ENCODE results near the gene TNRC6B. TPM values are rescaled to one million over a fixed set of nuclear protein-coding genes. Genes with fewer than 3 reads are reported as not detected.
A peak's percentile ranks its signal among the peaks of the same experiment; 100 is the strongest.
"Not testable (repeated sequence)": the region's sequence is repeated elsewhere in the genome, so short reads cannot be mapped to it uniquely, and the experiment has no call there.

TNRC6B gene
- total and polyA plus RNA-seq, 4 donors, result 6.2 to 70.4 (median 26.5) TPM

- H3K4me3 ChIP-seq, result no peak overlapping the region
- no peak for DNase-seq
- ATAC-seq (ENCODE audit: insufficient read depth, low FRiP score), result no peak
- H3K27ac ChIP-seq (ENCODE audit: low read depth in 1 of 2, low read length in 1 of 2), result no peak overlapping the region
- peaks cover 0 to 2% (median 0%) of the 10 kb centered on the region in 4 donors for H3K9me3 ChIP-seq (ENCODE audit: control insufficient read depth in 4 of 4, insufficient read depth in 3 of 4, low read length in 3 of 4)
- H3K36me3 ChIP-seq (ENCODE audit: control insufficient read depth in 4 of 4, insufficient read depth in 4 of 4, low read length in 4 of 4), result peaks cover 0 to 13% (median 2%) of the 10 kb centered on the region in 4 donors
- no peak overlapping the region for H3K9ac ChIP-seq (ENCODE audit: insufficient read depth in 1 of 2, low read length in 2 of 2)
- WGBS, 2 donors, result 92 to 94% methylated on average over 4 of the region's 4 CpGs
- no peak for TF ChIP-seq CTCF (IDR thresholded peaks at IDR 0.05; ENCODE audit: control extremely low read depth, extremely low read depth)
- H3K4me1 ChIP-seq (ENCODE audit: control insufficient read depth in 5 of 5, insufficient read depth in 5 of 5, low read length in 5 of 5), result peaks cover 0 to 12% (median 2%) of the 10 kb centered on the region in 5 donors
- H3K27me3 ChIP-seq (ENCODE audit: control insufficient read depth in 3 of 3, insufficient read depth in 3 of 3, low read length in 2 of 3), result no peaks in the 10 kb centered on the region
Measured at GRCh38 chr22:40153705-40154104, 24.0 kb upstream of the TNRC6B start.

GRCh38 chr22:40156001-40156516 lies 21.7 kb upstream of the TNRC6B start:
- Histone ChIP-seq H3K36me3 (ENCODE audit: control insufficient read depth in 4 of 4, insufficient read depth in 4 of 4, low read length in 4 of 4) (peaks cover 0 to 6% (median 2%) of the 10 kb centered on the region in 4 donors), H3K4me3 (no peak overlapping the region), H3K27me3 (ENCODE audit: control insufficient read depth in 3 of 3, insufficient read depth in 3 of 3, low read length in 2 of 3) (no peaks in the 10 kb centered on the region), H3K27ac (ENCODE audit: low read depth in 1 of 2, low read length in 1 of 2) (peak overlapping the region; percentile 33 to 70), H3K9me3 (ENCODE audit: control insufficient read depth in 4 of 4, insufficient read depth in 3 of 4, low read length in 3 of 4) (no peaks in the 10 kb centered on the region), H3K4me1 (ENCODE audit: control insufficient read depth in 5 of 5, insufficient read depth in 5 of 5, low read length in 5 of 5) (peaks cover 0 to 12% (median 2%) of the 10 kb centered on the region in 5 donors), H3K9ac (ENCODE audit: insufficient read depth in 1 of 2, low read length in 2 of 2) (no peak overlapping the region)
- no peak for TF ChIP-seq CTCF (IDR thresholded peaks at IDR 0.05; ENCODE audit: control extremely low read depth, extremely low read depth)
- WGBS, 2 donors, result 48 to 56% methylated on average over 7 of the region's 7 CpGs
- peak; percentile 77 for ATAC-seq (ENCODE audit: insufficient read depth, low FRiP score)
- DNase-seq, result peak; percentile 21 to 76 (median 57)

- H3K27me3 ChIP-seq (ENCODE audit: control insufficient read depth in 3 of 3, insufficient read depth in 3 of 3, low read length in 2 of 3); H3K9ac ChIP-seq (ENCODE audit: insufficient read depth in 1 of 2, low read length in 2 of 2); DNase-seq; H3K4me3 ChIP-seq; H3K9me3 ChIP-seq (ENCODE audit: control insufficient read depth in 4 of 4, insufficient read depth in 3 of 4, low read length in 3 of 4); ATAC-seq (ENCODE audit: insufficient read depth, low FRiP score); H3K27ac ChIP-seq (ENCODE audit: low read depth in 1 of 2, low read length in 1 of 2); H3K36me3 ChIP-seq (ENCODE audit: control insufficient read depth in 4 of 4, insufficient read depth in 4 of 4, low read length in 4 of 4): not testable (repeated sequence)
- 71 to 75% methylated on average over 6 of the region's 6 CpGs for WGBS, 2 donors
- H3K4me1 ChIP-seq (ENCODE audit: control insufficient read depth in 5 of 5, insufficient read depth in 5 of 5, low read length in 5 of 5), result peaks cover 0 to 12% (median 2%) of the 10 kb centered on the region in 5 donors
Measured at GRCh38 chr22:40156682-40157081, 21.0 kb upstream of the TNRC6B start.

- no peaks in the 10 kb centered on the region for H3K27me3 ChIP-seq (ENCODE audit: control insufficient read depth in 3 of 3, insufficient read depth in 3 of 3, low read length in 2 of 3)
- H3K9ac ChIP-seq (ENCODE audit: insufficient read depth in 1 of 2, low read length in 2 of 2), result no peak overlapping the region
- H3K36me3 ChIP-seq (ENCODE audit: control insufficient read depth in 4 of 4, insufficient read depth in 4 of 4, low read length in 4 of 4), result peaks cover 0 to 6% (median 2%) of the 10 kb centered on the region in 4 donors
- DNase-seq, result peak in 1 of 3 donors; percentile 18
- H3K27ac ChIP-seq (ENCODE audit: low read depth in 1 of 2, low read length in 1 of 2), result no peak overlapping the region
- peaks cover 0 to 12% (median 2%) of the 10 kb centered on the region in 5 donors for H3K4me1 ChIP-seq (ENCODE audit: control insufficient read depth in 5 of 5, insufficient read depth in 5 of 5, low read length in 5 of 5)
- H3K4me3 ChIP-seq, result no peak overlapping the region
- TF ChIP-seq CTCF (IDR thresholded peaks at IDR 0.05; ENCODE audit: control extremely low read depth, extremely low read depth), result no peak
- ATAC-seq (ENCODE audit: insufficient read depth, low FRiP score), result no peak
- H3K9me3 ChIP-seq (ENCODE audit: control insufficient read depth in 4 of 4, insufficient read depth in 3 of 4, low read length in 3 of 4), result no peaks in the 10 kb centered on the region
- 74 to 85% methylated on average over 4 of the region's 4 CpGs for WGBS, 2 donors
Measured at GRCh38 chr22:40157330-40157945, 20.3 kb upstream of the TNRC6B start.

All from lung (tissue), 12 donors.